ENCODE results near the gene ABHD17A. TPM values are rescaled to one million over a fixed set of nuclear protein-coding genes. Genes with fewer than 3 reads are reported as not detected.
"Not testable (repeated sequence)": the region's sequence is repeated elsewhere in the genome, so short reads cannot be mapped to it uniquely, and the experiment has no call there.

The ABHD17A gene
- total RNA-seq, 1 experiment from 2014 or later, result 58.3 TPM

DNA sequence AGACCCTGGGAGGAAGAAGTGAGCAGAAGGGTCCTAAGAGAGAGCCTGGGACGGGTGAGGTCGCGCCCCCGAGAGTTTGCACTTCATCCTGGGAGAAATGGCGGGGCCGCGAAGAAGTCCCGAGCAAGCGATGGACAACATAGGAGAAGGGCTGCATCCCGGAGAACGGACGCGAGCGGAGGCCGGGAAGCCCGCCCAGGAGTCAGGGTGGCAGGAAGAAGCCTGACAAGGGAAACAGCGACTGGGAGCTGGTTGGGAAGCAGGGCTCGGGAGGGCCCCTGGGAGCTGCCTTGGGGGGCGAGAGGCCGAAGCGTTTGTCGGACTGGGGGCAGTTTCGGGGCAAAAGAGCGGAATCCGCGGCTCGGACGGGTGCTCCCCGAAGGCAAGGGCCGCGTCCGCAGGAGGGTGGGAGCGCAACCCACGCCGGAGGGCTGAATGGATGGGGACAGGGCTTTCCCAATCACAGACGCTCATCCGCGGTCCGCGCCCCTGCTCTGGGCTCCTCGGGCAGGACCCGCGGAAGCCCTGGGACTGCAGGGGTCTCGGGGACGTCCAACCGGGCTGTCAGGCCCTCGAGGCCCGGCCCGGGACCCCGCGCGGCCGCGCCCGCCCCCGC, 469 bp downstream of the ABHD17A start:
- no peak for DNase-seq (ENCODE audit: low read depth)
- in situ Hi-C loops (cut with HindIII; ENCODE audit: low pct_unique_long_range_greater_than_20kb, low sequenced_read_pairs), result no loop called here

DNA sequence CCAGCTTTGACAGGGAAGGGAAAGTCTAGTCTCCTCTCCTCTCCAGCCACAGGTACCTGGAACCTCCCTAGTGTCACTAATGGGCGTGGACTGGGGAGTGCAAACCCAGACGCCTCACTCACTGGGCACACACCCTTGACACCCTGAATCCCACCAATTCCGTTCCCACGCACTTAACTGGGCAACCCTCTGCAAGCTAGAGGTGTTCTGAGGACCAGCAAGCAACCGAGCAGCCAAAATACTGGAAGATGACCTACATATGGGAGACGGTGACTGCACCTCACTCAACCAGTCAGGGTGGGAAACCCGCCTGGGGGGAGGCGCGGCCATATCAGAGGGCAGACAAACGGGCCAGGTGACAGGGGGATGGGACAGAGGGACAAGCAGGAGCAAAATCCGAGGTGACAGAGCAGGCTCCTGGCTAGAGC, 991 bp downstream of the ABHD17A start:
- in situ Hi-C loops (cut with HindIII; ENCODE audit: low pct_unique_long_range_greater_than_20kb, low sequenced_read_pairs), result no loop called here
- no peak for DNase-seq (ENCODE audit: low read depth)

DNA sequence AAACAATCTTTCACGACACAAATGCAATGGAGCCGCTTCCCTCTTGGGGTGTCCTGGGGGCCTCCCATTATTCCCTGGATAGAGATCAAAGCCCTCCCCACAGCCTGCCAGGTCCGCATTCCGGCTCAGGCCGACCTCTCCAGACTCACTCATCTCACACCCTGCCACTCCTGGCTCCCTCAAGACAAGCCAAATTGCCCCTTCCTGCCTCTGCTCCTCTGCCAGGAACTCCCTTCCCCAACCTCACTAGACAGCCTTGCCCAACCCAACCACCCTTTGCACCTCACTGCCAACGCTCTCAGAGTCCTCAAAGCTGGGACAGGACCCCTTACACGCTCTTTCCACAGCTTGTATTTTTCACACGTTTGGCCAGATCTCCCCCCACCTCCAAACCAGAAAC, 1.5 kb downstream of the ABHD17A start:
- in situ Hi-C loops (cut with HindIII; ENCODE audit: low pct_unique_long_range_greater_than_20kb, low sequenced_read_pairs), result no loop called here
- DNase-seq (ENCODE audit: low read depth), result no peak

DNA sequence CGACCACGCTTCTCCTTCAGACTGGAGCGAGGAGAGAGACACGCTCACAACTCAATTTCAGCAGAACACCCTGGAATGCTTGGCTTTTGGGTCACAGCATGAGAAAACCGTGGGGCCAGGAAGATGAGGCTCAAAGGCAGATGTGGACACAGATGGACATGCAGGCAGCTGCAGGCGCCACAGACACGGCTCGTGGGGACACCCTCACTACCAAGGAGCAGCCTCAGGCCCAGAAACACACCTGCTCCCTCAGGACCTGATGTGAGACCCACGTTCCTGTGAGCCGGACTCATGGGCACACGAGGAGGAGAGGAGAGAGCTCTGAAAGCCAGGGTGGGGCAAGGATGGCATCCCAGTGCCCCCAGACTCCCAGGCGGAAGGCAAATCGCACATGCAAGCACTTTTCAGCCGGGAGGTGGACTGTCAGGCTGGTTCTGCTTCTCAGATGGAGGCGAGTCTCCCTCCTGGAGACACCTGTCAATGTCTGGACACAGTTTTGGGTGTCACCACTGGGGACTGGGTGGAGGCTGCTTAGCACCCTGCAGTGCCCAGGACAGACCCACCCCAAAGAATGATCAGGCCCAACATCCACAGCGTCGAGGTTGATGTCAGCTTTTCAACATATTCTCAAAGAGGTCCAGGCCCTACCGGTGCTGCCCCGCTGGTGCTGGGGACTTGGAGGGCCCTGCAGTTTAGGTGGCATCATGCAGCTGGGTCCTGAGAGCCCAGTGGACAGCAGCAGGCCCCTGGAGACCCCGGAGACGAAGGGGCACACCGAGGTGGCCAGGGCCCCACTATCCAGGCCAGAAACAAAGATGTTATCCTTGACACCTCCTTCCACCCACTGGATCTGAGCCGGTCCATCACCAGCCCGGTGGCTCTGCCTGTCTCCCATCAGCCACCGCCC, 2.3 kb downstream of the ABHD17A start:
- DNase-seq (ENCODE audit: low read depth), result no peak

DNA sequence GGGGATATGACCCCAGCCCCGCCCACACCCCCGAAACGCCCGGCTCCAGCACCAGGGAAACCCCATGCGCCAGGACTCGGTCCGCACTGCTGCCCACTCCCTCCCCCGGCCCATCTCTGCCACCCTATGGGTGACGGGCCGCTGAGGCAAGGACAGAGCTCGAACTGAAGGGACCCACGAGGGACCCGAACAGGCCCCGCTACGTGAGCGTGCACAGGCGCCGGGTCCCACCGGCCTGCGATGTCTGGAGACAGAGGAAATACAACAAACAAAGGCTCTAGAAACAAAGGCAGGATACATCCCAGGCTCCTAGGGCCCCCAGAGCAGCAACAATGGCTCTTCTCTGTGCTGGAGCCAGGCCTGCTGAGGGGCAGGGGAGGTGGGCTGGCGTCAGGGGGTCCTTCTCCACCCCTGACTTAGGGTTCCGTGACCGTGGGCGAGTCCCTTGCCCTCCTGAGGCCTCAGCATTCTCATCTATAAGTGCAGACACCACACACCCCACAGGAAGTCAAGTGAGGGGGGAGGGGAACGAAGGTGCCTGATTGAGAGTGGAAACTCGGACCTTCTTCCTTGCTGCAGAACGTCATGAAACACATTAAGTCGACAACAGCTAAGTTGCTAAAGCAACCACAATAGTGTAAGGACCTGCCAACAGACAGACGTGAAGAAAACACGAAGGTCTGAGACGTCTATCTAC, 3.1 kb downstream of the ABHD17A start:
- DNase-seq (ENCODE audit: low read depth), result no peak
- in situ Hi-C loops (cut with HindIII; ENCODE audit: low pct_unique_long_range_greater_than_20kb, low sequenced_read_pairs), result no loop called here

More for the DNA sequence above, 2.3 kb downstream of the ABHD17A start:
- in situ Hi-C loops (cut with HindIII; ENCODE audit: low pct_unique_long_range_greater_than_20kb, low sequenced_read_pairs), result no loop called here

DNA sequence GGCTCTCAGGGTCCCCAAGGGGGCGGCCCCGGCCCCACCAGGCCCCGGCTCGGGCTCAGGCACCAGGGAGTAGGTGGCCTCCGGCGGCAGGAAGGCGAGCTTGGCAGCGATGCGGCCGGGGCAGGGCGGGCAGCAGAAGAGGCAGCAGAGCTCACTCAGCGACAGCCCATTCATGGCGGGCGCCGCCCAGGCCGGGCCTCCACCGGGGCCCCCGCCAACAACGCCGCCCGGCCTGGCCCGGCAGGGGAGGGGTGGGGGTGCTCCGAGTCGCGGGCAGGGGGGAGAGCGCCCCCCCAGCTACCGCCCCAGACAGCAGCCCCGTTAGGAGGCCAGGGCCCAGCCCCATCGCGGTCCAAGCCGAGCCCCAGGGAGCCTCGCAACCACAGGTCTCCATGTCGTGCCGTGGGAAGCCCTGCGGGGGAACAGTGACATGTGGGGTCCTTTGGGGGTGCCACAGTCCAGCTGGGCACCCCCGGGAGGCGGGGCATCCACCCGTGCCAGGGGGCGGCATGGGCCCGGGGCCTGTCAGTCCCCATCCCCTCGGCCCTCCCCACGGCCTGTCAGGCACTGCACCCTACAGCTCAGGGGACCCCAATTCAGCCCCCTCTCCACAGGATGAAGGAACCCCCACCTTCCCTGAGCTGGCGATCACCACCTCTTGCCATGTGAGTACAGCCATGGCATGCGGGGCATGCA, 3.8 kb downstream of the ABHD17A start:
- in situ Hi-C loops (cut with HindIII; ENCODE audit: low pct_unique_long_range_greater_than_20kb, low sequenced_read_pairs); DNase-seq (ENCODE audit: low read depth): not testable (repeated sequence)

DNA sequence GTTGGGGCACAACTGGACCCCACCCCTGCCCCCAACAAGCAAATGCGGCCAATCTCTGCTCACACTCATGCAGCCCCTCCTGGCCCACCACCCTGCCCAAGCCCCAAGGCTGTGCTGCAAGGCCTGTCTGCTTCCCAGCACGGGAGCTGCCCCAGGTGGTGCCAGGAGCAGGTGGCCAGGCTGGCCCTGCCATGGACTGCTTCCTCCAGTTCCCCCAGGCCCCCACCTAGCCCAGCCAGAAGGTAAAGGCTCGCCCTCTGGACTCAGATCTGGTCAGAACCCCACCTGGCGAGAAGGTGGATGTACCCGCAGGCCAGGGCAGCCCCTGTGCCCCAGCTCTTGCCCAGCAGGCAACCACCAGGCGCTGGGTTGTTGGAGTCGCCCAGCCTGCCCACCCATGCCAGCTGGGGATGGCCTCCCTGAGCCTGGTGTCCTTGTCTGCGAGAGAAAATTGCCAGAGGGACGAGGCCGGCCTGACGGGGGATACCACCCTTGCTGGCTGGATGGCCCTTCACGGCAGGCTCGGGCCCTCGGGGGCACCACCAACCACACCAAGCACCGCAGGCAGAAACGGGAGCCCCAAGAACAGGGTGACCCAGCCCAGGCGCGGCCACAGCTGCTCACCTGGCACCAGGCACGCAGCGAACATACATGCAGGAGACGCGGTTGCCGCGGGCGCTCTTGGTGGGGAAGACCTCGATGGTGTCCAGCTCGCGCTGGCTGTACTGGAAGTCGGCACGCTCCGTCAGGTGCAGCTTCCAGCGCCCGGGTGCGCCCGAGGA, 4.5 kb downstream of the ABHD17A start:
- DNase-seq (ENCODE audit: low read depth), result no peak
- in situ Hi-C loops (cut with HindIII; ENCODE audit: low pct_unique_long_range_greater_than_20kb, low sequenced_read_pairs), result no loop called here

DNA sequence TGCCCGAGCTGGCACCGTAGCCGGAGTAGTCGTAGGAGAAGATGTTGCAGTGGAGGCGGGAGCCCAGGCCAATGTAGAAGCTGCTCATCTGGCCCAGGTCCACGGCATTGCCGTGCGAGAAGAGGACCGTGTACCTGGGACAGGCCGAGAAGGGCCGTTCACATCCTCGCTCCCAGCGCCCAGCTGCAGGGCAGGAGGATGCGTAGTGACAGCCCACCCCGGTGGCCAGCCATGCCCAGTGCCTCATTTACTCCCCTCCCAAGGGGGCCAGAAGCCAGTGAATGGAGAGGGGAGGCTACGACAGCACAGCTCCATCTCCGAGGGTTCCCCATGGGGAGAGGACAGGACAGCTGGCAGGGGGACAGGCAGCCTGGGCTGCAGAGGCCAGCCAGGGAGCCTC, 5.3 kb downstream of the ABHD17A start:
- DNase-seq (ENCODE audit: low read depth); in situ Hi-C loops (cut with HindIII; ENCODE audit: low pct_unique_long_range_greater_than_20kb, low sequenced_read_pairs): not testable (repeated sequence)

DNA sequence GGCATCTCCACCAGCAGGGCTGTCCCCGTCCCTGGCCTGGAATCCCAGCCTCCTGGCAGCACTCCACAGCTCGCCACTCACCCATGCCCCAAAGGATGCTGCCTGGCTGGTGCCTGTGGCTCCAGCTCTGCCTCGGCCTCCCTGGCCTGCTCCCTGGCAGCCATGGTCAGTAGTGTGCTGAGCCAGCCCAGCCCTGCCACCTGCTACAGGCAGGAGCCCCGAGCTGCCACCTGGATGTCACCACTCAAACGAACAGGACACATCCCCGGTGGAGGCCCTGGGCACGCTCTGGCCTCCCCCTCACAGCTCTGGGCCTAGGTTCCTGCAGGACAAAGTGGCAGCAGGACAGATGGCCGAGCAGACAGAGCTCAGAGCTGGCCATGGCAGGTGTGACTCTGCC, 6.7 kb downstream of the ABHD17A start:
- in situ Hi-C loops (cut with HindIII; ENCODE audit: low pct_unique_long_range_greater_than_20kb, low sequenced_read_pairs); DNase-seq (ENCODE audit: low read depth): not testable (repeated sequence)

DNA sequence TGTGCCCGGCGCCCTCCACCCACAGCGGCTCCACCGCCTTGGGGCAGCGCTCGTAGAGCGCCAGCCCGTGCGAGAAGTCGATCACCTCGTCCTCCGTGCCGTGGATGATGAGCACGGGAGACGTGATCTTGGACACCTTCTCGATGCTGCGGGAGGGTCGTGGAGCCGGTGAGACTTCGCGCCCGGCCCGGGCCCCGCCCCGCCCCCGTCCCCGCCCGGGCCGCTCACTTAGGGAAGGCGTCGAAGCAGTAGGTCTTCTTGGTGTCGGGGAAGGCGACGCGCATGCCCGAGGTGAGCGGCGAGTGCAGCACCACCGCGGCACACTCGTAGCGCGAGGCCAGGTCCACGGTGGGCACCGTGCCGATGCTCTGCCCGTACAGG, 8.0 kb downstream of the ABHD17A start:
- in situ Hi-C loops (cut with HindIII; ENCODE audit: low pct_unique_long_range_greater_than_20kb, low sequenced_read_pairs), result not testable (repeated sequence)

DNA sequence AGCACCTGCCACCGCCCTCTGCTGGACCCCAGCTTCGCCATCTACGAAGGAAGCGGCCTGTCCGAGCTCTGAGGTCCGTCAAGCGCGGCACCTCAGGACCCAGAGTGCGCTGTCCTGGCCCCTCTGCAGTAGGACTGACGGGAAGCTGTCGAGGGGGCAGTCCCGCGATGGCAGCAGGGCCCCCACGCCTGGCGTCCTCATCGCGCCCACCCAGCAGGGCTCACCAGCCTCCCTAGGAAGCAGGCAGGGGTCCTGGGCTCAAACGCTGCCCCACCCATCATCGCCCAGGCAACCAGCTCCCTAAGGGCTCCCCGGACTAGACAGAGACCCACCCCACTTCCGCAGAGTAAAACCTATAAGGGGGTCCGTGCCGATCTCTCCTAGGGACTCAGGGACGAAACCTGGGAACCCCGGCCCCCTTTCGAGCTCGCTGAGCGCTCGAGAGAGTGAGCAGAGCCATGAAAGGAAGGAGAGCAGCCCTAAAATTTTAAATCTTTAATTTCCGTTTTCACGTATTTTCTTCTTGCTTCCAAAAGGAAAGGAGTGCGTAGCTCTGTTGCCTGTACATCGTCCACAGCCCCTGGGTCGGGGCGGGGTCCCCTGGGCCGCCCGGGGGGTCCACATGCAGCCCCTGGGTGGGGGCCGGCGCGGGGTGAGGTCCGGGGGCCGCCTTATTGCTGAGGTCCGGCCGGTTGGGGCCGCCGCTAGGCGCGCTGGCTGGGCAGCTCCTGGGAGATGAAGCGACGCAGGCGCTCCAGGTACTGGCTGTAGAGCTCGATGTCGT, 8.6 kb downstream of the ABHD17A start:
- DNase-seq (ENCODE audit: low read depth); in situ Hi-C loops (cut with HindIII; ENCODE audit: low pct_unique_long_range_greater_than_20kb, low sequenced_read_pairs): not testable (repeated sequence)

More for the DNA sequence above, 8.0 kb downstream of the ABHD17A start:
- not testable (repeated sequence) for DNase-seq (ENCODE audit: low read depth)

DNA sequence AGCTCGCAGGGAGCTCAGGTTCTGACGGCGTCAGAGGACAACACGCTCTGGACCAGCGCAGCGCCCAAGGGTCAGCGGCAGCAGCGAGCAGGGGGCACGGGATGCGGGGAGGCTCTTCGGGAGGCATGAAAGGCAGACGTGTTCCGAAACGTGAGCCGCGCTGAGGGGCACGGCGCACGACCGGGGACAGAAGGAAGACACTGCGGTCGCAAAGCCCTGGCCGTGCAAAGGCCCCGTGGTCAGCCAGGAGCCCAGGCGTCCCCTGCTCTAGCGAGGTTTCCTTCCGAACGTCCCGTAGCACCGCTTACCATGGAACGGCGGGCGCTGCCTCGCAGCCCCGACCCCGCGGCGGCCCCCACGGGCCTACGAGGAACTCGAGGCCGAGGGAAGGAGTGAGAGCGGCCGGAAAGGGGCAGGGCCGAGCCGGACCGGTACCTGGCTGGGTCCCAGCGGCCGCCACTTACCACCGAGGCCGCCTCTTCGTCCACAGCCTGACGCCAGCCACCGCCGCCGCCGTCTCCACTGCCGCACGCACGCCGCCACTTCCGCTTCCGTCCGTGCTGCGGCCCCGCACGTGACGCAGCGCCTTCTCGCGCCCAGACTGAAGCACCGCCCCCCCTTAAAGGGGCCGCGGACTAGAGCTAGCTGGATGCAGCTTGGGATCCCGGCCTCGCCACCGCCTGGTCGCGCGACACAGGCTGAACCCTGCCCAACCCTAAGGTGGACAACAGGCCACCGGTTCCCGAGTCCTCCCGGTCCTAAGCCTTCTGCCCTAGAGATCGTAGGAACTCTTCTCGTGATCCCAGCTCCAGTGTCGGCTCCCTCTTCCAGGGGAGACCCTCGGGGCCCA, 9.4 kb downstream of the ABHD17A start:
- peak; percentile 72 for DNase-seq (ENCODE audit: low read depth)
- in situ Hi-C loops (cut with HindIII; ENCODE audit: low pct_unique_long_range_greater_than_20kb, low sequenced_read_pairs), result no loop called here

DNA sequence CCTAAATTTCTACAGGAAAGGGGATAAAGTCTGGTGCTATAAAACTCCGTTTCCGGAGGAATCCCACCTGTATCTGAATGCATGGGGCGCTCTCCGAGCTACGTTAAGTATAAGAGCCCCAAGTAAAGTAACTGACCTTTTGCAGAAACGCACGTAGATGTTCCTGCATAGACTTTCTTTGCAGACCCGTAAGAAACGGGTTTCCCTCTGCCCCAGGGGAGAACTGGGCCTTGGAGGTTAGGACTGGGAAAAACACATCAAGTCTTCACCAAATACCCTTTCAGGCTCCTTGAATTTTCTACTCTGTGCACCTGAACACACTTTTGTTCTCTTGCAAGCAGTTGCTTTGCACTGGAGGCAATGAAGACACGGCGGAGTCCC, 10.0 kb downstream of the ABHD17A start:
- DNase-seq (ENCODE audit: low read depth), result not testable (repeated sequence)

DNA sequence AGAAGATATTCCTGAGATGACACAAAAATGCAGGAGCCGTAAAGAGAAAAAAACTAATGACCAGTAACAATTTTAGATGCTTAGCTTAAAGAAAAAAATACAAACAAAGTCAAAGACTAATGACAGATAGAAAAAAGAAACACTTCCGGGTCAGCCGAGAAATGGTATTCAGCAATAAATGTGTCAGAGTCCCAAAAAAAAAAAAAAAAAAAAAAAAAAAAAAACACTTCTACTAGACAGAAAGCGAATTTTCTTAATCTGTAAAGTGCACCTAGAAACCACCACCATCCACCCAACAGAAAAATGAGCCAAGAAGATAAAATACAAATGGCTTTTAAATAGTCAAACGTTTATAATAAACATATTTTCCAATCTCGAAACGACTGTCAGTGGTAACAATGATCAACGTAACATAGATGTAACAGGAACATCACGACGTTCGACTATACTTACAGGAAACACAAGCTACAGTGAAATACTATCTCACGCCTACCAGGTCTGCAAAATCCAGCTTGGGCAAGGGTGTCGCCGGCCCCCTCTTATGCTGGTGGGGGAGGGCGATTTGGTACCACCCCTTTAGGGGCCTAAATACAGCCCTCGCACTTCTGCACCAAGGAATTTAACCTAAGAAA, 10.6 kb downstream of the ABHD17A start:
- no peak for DNase-seq (ENCODE audit: low read depth)
- in situ Hi-C loops (cut with HindIII; ENCODE audit: low pct_unique_long_range_greater_than_20kb, low sequenced_read_pairs), result no loop called here

More for the DNA sequence above, 10.0 kb downstream of the ABHD17A start:
- in situ Hi-C loops (cut with HindIII; ENCODE audit: low pct_unique_long_range_greater_than_20kb, low sequenced_read_pairs), result not testable (repeated sequence)

DNA sequence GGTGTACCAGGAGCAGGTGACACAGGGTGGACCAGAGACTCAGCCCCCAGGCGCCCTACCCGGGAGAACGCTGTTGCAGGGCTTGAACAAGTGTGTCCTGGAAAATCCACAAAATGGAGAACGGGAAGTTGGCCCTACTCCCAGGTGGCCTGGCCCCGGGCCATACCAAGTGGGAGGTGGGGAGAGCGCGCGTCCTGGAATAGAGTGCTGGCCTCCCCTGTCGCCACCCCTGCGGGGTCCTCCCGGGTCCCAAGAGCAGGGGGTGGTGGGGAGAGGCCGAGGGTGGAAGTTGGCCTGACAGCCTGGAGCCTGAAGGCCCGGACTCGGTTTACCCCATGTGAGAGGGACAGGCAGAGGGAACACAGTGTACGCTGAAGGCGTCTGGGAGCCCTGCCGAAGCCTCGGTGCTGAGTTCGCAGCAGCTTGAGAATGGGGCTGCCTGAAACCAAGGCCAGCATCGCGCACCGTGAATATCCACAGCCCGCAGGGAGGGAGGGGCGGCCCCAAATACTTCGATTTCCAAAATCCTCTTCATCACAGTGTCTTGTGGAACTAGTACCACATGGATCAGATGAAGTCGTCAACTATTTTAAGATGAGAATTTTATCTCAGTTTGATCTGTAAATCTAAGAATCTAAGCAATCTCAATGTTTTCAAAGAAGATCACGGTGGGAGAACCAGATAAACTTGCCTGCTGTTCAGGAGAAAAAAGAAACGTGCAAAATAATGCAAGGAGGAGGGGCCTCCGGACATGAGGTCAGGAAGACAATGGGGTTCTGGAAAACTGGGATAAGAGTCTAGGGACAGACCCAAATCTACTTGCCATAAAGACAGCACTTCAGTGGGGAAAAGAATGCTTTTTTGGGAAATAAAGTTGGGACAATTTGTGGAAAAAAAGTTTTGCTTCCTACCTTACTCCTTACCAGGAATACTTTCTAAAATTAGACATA, 11.5 kb downstream of the ABHD17A start:
- DNase-seq (ENCODE audit: low read depth), result no peak
- in situ Hi-C loops (cut with HindIII; ENCODE audit: low pct_unique_long_range_greater_than_20kb, low sequenced_read_pairs), result no loop called here

Measured in Caki2 (cell line).